Measurements from ENCODE around the gene CNTNAP2. TPM values are rescaled to one million over a fixed set of nuclear protein-coding genes. Genes with fewer than 3 reads are reported as not detected.

The CNTNAP2 gene
- total and polyA plus RNA-seq, 3 experiments from 2014 or later: not detected

DNA sequence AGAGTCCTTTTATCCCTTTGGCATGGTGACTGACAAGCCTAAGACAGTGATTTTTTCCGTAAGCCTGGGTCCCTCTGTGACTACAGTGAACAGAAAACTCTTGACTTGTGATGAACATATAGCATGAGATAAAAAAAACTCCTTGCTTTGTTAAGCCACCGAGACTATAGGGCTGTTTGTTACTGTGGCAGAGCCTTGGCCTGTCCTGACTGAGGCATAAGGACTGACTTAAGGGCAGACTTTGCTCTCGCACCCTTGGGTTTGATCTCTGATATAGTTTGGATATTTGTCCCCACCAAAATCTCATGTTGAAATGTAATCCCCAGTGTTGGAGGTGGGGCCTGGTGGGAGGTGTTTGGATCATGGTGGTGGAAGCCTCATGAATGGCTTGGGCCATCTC lies 2157.5 kb downstream of the CNTNAP2 start:
- no peaks in the 10 kb centered on the region for H3K4me1 ChIP-seq (ENCODE audit: insufficient read depth, low read length)
- Mint-ChIP-seq H3K9me3 (no peaks in the 10 kb centered on the region), H3K4me3 (no peak overlapping the region), H3K36me3 (no peaks in the 10 kb centered on the region), H3K27me3 (peaks cover 11 to 31% of the 10 kb centered on the region in 2 donors), H3K27ac (no peak overlapping the region), H3K4me1 (peaks cover 0 to 4% (median 0%) of the 10 kb centered on the region in 3 donors)
- POLR2A ChIA-PET: no interaction called here
- H3K36me3 ChIP-seq (ENCODE audit: insufficient read depth, low read length): no peaks in the 10 kb centered on the region
- no peak overlapping the region for H3K27ac ChIP-seq (ENCODE audit: low read depth, low read length)
- no peaks in the 10 kb centered on the region for H3K27me3 ChIP-seq (ENCODE audit: insufficient read depth, low read length, poor library complexity, severe bottlenecking)
- no peak for DNase-seq
- no peak overlapping the region for H3K4me3 ChIP-seq (ENCODE audit: low read length)
- CTCF ChIA-PET: no interaction called here
- H3K9me3 ChIP-seq (ENCODE audit: low read length): no peaks in the 10 kb centered on the region

DNA sequence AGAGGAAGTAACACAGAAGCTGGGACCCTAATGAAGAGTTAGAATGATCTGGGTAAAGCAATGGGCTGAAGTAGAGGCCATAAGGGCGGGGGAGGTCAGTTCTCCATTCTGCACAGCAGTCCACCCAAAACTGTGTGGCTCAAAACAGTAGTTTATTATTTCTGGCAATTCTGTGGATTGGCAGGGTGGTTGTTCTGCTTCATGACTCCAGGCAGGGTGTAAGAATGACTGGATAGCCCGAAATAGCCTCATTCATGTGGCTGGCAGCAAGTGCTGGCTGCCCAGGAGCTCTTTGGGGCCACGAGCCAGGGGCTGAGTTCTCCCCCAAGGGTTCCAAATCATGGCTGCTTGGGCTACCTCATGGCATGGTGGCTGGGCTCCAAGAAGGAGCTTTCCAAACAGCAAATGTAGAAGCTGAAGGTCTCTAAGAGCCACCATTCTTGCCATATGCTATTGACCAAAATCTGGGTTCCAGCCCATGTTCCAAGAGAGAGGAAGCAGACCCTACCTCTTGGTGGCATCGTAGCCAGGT lies 2158.8 kb downstream of the CNTNAP2 start:
- CTCF ChIA-PET: interaction anchor here (0.9 to 1.4 kb wide), 2 partner anchors 10 to 12 kb away, joined by 4 read pairs; no protein-coding TSS in a partner anchor
- H3K4me1 Mint-ChIP-seq: peaks cover 0 to 4% (median 0%) of the 10 kb centered on the region in 3 donors
- no peaks in the 10 kb centered on the region for H3K36me3 Mint-ChIP-seq
- H3K27ac Mint-ChIP-seq: no peak overlapping the region
- Histone ChIP-seq H3K27ac (ENCODE audit: low read depth, low read length) (no peak overlapping the region), H3K36me3 (ENCODE audit: insufficient read depth, low read length) (no peaks in the 10 kb centered on the region), H3K9me3 (ENCODE audit: low read length) (no peaks in the 10 kb centered on the region), H3K4me1 (ENCODE audit: insufficient read depth, low read length) (no peaks in the 10 kb centered on the region), H3K27me3 (ENCODE audit: insufficient read depth, low read length, poor library complexity, severe bottlenecking) (no peaks in the 10 kb centered on the region), H3K4me3 (ENCODE audit: low read length) (no peak overlapping the region)
- no peak for DNase-seq
- POLR2A ChIA-PET: no interaction called here
- no peak overlapping the region for H3K4me3 Mint-ChIP-seq
- H3K27me3 Mint-ChIP-seq: peaks cover 11 to 35% of the 10 kb centered on the region in 2 donors
- H3K9me3 Mint-ChIP-seq: peaks cover 0 to 2% (median 0%) of the 10 kb centered on the region in 5 donors

DNA sequence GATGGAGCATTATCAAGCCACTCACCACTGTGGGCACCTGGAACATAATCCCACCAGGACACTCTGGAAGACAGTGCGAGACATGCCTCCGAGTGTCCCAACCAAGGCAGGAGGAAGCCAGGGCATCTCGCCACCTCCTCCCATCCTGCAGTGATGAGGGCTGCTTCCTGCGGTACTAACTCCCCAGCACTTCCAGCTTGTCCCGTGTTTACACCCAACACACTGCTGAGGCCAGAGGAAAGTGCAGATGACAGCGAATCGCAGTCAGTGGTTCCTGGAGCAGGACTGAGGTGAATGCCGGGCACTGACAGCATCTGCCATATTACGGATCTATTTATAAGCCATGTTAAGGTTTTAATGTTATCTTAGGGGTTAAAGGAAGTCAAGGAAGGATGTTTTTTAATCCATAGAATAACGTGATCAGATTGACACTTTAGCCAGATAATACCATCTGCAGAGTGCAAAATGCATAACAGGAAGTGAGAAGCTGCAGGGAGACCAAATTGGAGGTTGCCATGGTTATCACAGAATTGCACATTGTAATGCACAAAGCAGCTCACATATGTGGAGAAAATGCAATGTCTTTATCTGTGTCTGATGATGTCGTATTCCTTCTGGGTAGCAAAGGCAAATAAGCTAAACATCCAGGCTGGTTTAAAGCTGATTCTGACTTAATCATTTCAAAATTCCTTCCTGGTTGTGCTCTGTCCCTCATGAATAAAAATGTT lies 2159.9 kb downstream of the CNTNAP2 start:
- peaks cover 0 to 4% (median 0%) of the 10 kb centered on the region in 3 donors for H3K4me1 Mint-ChIP-seq
- CTCF ChIA-PET: no interaction called here
- peaks cover 0 to 2% (median 0%) of the 10 kb centered on the region in 5 donors for H3K9me3 Mint-ChIP-seq

DNA sequence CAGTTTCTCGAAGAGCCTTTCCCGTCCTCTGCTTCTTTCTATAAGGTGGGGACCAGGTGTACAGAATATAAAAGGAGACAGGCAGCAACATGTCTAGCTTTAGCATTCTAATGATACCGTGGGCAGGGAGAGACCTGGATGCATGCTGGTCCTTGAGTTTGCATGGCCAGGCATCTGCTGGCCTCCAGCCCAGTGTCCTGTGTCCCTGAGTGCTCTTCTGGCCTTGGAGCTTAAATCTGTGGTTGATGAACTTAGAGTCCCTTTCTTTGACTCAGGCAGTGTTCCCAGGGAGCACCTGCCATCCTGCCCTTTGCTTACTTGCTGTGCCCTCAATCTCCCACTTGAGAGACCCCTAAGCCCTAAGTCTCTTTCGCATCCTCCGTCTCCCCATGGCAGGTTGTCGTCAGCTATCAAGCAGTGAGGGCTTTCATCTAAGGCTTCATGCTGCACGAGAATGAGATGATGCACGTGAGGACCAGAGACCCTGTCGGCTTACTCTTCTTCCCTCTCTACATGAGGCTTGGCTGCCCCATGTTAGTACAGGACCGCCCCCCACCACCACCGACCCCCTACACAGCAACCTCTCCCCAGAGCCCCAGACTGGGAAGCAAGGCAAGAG lies 2160.6 kb downstream of the CNTNAP2 start:
- no peak overlapping the region for H3K27ac ChIP-seq (ENCODE audit: low read depth, low read length)
- Mint-ChIP-seq H3K36me3 (no peaks in the 10 kb centered on the region), H3K27me3 (peaks cover 11 to 35% of the 10 kb centered on the region in 2 donors), H3K4me3 (no peak overlapping the region), H3K27ac (peak overlapping the region in 2 of 8 donors; percentile 70 to 83), H3K4me1 (peaks cover 0 to 4% (median 0%) of the 10 kb centered on the region in 3 donors), H3K9me3 (peaks cover 0 to 2% (median 0%) of the 10 kb centered on the region in 5 donors)
- H3K4me1 ChIP-seq (ENCODE audit: insufficient read depth, low read length): no peaks in the 10 kb centered on the region
- H3K27me3 ChIP-seq (ENCODE audit: insufficient read depth, low read length, poor library complexity, severe bottlenecking): no peaks in the 10 kb centered on the region
- H3K4me3 ChIP-seq (ENCODE audit: low read length): no peak overlapping the region
- no peaks in the 10 kb centered on the region for H3K36me3 ChIP-seq (ENCODE audit: insufficient read depth, low read length)
- no peaks in the 10 kb centered on the region for H3K9me3 ChIP-seq (ENCODE audit: low read length)
- CTCF ChIA-PET: no interaction called here
- POLR2A ChIA-PET: no interaction called here
- no peak for DNase-seq

More for the DNA sequence above, 2159.9 kb downstream of the CNTNAP2 start:
- POLR2A ChIA-PET: no interaction called here
- H3K4me1 ChIP-seq (ENCODE audit: insufficient read depth, low read length): no peaks in the 10 kb centered on the region
- Mint-ChIP-seq H3K4me3 (no peak overlapping the region), H3K27me3 (peaks cover 11 to 35% of the 10 kb centered on the region in 2 donors), H3K27ac (no peak overlapping the region), H3K36me3 (no peaks in the 10 kb centered on the region)
- H3K27me3 ChIP-seq (ENCODE audit: insufficient read depth, low read length, poor library complexity, severe bottlenecking): no peaks in the 10 kb centered on the region
- no peaks in the 10 kb centered on the region for H3K9me3 ChIP-seq (ENCODE audit: low read length)
- DNase-seq: no peak
- no peaks in the 10 kb centered on the region for H3K36me3 ChIP-seq (ENCODE audit: insufficient read depth, low read length)
- no peak overlapping the region for H3K4me3 ChIP-seq (ENCODE audit: low read length)
- H3K27ac ChIP-seq (ENCODE audit: low read depth, low read length): no peak overlapping the region

DNA sequence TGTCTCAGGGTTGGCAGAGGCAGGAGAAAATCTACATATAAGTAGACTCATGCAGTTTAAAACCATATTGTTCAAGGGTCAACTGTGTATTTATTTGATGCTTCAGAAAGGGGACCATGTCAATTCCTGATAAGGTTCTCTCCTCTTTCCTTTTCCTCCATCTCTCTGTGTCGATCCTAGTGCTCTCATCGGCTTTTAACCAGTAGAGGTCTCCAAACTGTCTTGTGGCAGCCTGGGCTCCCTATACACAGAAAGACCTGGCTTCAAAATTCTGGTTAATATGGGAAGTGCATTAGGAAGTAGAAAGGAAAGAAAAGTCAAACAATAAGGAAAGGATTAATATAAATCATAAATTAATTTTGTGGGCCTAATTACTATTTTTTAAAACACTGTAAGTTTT lies 2169.5 kb downstream of the CNTNAP2 start:
- Mint-ChIP-seq H3K4me3 (no peak overlapping the region), H3K36me3 (no peaks in the 10 kb centered on the region), H3K9me3 (peaks cover 0 to 4% (median 1%) of the 10 kb centered on the region in 5 donors), H3K27ac (no peak overlapping the region), H3K4me1 (no peaks in the 10 kb centered on the region), H3K27me3 (peaks cover 3 to 12% of the 10 kb centered on the region in 2 donors)
- Histone ChIP-seq H3K27ac (ENCODE audit: low read depth, low read length) (no peak overlapping the region), H3K9me3 (ENCODE audit: low read length) (no peaks in the 10 kb centered on the region), H3K27me3 (ENCODE audit: insufficient read depth, low read length, poor library complexity, severe bottlenecking) (no peaks in the 10 kb centered on the region), H3K4me1 (ENCODE audit: insufficient read depth, low read length) (no peaks in the 10 kb centered on the region), H3K4me3 (ENCODE audit: low read length) (no peak overlapping the region), H3K36me3 (ENCODE audit: insufficient read depth, low read length) (no peaks in the 10 kb centered on the region)
- DNase-seq: no peak
- ChIA-PET CTCF (no interaction called here), POLR2A (no interaction called here)

DNA sequence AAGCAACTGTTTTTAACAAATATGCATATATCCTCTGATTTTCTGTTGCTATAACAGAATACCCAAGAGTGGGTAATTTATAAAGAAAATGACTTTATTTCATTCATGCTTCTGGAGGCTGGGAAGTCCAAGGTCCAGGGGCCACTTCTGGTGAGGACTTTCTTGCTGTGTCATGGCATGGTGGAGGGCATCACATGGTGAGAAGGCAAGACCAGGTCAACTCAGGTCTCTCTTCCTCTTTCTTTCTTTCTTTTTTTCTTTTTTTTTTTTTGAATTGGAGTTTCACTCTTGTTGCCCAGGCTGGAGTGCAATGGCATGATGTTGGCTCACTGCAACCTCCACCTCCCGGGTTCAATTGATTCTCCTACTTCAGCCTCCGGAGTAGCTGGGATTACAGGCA lies 2170.9 kb downstream of the CNTNAP2 start:
- H3K27me3 Mint-ChIP-seq: peaks cover 5 to 16% of the 10 kb centered on the region in 2 donors
- peaks cover 0 to 4% (median 1%) of the 10 kb centered on the region in 5 donors for H3K9me3 Mint-ChIP-seq
- Histone ChIP-seq H3K36me3 (ENCODE audit: insufficient read depth, low read length) (no peaks in the 10 kb centered on the region), H3K9me3 (ENCODE audit: low read length) (no peaks in the 10 kb centered on the region), H3K27me3 (ENCODE audit: insufficient read depth, low read length, poor library complexity, severe bottlenecking) (no peaks in the 10 kb centered on the region), H3K4me1 (ENCODE audit: insufficient read depth, low read length) (no peaks in the 10 kb centered on the region), H3K27ac (ENCODE audit: low read depth, low read length) (no peak overlapping the region), H3K4me3 (ENCODE audit: low read length) (no peak overlapping the region)
- ChIA-PET CTCF (no interaction called here), POLR2A (interaction anchor here (0.7 kb wide), 1 partner anchor 65 kb away, joined by 10 read pairs; no protein-coding TSS in a partner anchor)
- H3K4me1 Mint-ChIP-seq: no peaks in the 10 kb centered on the region
- no peaks in the 10 kb centered on the region for H3K36me3 Mint-ChIP-seq
- H3K27ac Mint-ChIP-seq: no peak overlapping the region
- H3K4me3 Mint-ChIP-seq: no peak overlapping the region
- no peak for DNase-seq

DNA sequence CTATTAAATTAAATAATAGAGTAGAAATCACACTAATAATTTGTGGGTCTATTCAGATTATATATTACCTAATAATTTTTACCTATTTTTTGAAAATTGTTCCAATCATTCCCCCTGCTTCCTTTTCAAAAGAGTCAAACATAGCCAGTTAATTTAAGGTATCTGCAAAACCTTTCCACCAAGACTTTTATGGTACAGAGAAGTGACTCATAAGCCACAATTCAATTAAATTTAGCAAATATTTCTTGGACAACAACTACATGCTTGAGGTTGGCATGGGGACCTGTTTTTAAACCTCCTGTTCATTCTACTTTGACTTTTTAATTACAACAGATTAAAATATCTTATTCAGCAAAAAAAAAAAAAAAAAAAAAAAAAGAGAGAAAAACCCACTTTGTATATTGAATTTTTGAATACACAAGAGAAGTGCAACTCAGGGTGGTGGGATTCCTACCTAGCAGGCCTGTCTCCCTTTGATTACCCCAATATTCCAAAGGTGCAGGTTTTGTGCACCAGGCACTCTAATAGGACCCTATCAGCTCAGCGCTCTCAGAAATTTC lies 2172.1 kb downstream of the CNTNAP2 start:
- H3K4me1 ChIP-seq (ENCODE audit: insufficient read depth, low read length): no peaks in the 10 kb centered on the region
- POLR2A ChIA-PET: no interaction called here
- H3K9me3 Mint-ChIP-seq: peaks cover 0 to 4% (median 1%) of the 10 kb centered on the region in 5 donors
- H3K27me3 Mint-ChIP-seq: peaks cover 5 to 25% of the 10 kb centered on the region in 2 donors
- H3K27ac Mint-ChIP-seq: no peak overlapping the region
- H3K27ac ChIP-seq (ENCODE audit: low read depth, low read length): no peak overlapping the region
- H3K9me3 ChIP-seq (ENCODE audit: low read length): no peaks in the 10 kb centered on the region
- H3K27me3 ChIP-seq (ENCODE audit: insufficient read depth, low read length, poor library complexity, severe bottlenecking): no peaks in the 10 kb centered on the region
- H3K36me3 ChIP-seq (ENCODE audit: insufficient read depth, low read length): no peaks in the 10 kb centered on the region
- no peaks in the 10 kb centered on the region for H3K36me3 Mint-ChIP-seq
- H3K4me1 Mint-ChIP-seq: no peaks in the 10 kb centered on the region
- CTCF ChIA-PET: no interaction called here
- DNase-seq: no peak
- H3K4me3 ChIP-seq (ENCODE audit: low read length): no peak overlapping the region
- no peak overlapping the region for H3K4me3 Mint-ChIP-seq

DNA sequence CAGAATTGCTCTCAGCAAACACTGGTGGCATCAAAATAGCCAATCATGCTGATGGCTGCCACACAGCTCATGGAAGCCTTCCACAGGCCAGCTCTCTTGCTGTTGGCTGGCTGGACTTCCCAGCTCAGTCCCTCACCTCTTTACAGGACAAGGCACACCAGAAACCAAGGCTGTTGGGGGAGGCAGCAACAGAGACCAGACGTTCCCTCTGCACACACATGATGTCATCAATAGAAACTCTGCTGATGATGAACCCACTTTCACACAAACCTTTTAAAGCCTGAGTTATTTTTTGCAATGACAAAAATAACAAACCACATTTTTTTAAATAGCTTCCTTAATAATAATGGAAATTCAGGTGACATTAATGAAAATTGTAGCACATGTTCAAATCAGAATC lies 2173.0 kb downstream of the CNTNAP2 start:
- Mint-ChIP-seq H3K4me1 (no peaks in the 10 kb centered on the region), H3K27ac (no peak overlapping the region), H3K9me3 (peaks cover 0 to 4% (median 1%) of the 10 kb centered on the region in 5 donors), H3K36me3 (no peaks in the 10 kb centered on the region), H3K27me3 (peaks cover 5 to 25% of the 10 kb centered on the region in 2 donors), H3K4me3 (no peak overlapping the region)
- Histone ChIP-seq H3K27me3 (ENCODE audit: insufficient read depth, low read length, poor library complexity, severe bottlenecking) (no peaks in the 10 kb centered on the region), H3K4me3 (ENCODE audit: low read length) (no peak overlapping the region), H3K4me1 (ENCODE audit: insufficient read depth, low read length) (no peaks in the 10 kb centered on the region), H3K27ac (ENCODE audit: low read depth, low read length) (no peak overlapping the region), H3K9me3 (ENCODE audit: low read length) (no peaks in the 10 kb centered on the region), H3K36me3 (ENCODE audit: insufficient read depth, low read length) (no peaks in the 10 kb centered on the region)
- CTCF ChIA-PET: no interaction called here
- POLR2A ChIA-PET: no interaction called here
- no peak for DNase-seq

Measured in CD8-positive, alpha-beta memory T cell (primary cell).